OCI-LY1 (cell line): Measurements from ENCODE around the gene CDC25C.

Experiments
- CTCF ChIP-seq: fragments of 200-600 bp; sonication (generic), shearing (Covaris generic); IDR thresholded peaks from 2 replicates; pipeline ENCODE4 v1.5.1; 2017; ENCODE audit warnings: mild to moderate bottlenecking, antibody characterized with exemption, low read length, moderate library complexity, mixed read lengths
- EZH2 ChIP-seq: fragments of 200-600 bp; sonication (generic), shearing (Covaris generic); IDR thresholded peaks from 2 replicates; pipeline ENCODE4 v1.8.0; 2017; ENCODE audit warnings: borderline replicate concordance, mixed run types, mild to moderate bottlenecking, antibody characterized with exemption, low read length, moderate library complexity, mixed read lengths

GRCh38 chr5:138351517-138351916, 19.9 kb upstream of the CDC25C start:
- no peak for TF ChIP-seq CTCF
- no peak for TF ChIP-seq EZH2
